GM20431 (cell line): ENCODE results near the gene PIK3CB.
"Not testable (repeated sequence)": the region's sequence is repeated elsewhere in the genome, so short reads cannot be mapped to it uniquely, and the experiment has no call there.

ENCODE experiments used
- in situ Hi-C: fragments of 300-500 bp; cut with MseI, MboI; formaldehyde crosslinking; loops from one replicate; pipeline ENCODE4 v1.15.0; 2020; ENCODE audit warnings: low sequenced_read_pairs; ENCODE audit not compliant: unreplicated experiment

Gene PIK3CB

GRCh38 chr3:138768946-138769345 is 65.8 kb downstream of the PIK3CB start:
- in situ Hi-C loops: no loop called here

- in situ Hi-C loops: no loop called here
Observed at GRCh38 chr3:138768125-138768524, 66.6 kb downstream of the PIK3CB start.

GRCh38 chr3:138767498-138768104 is 67.1 kb downstream of the PIK3CB start:
- in situ Hi-C loops: no loop called here

GRCh38 chr3:138761002-138761401 is 73.7 kb downstream of the PIK3CB start:
- in situ Hi-C loops: no loop called here

- in situ Hi-C loops: no loop called here
Observed at GRCh38 chr3:138748190-138748589, 86.5 kb downstream of the PIK3CB start.

- in situ Hi-C loops: no loop called here
Observed at GRCh38 chr3:138747225-138747624, 87.5 kb downstream of the PIK3CB start.

- in situ Hi-C loops: no loop called here
Observed at GRCh38 chr3:138740072-138740471, 94.7 kb downstream of the PIK3CB start.

GRCh38 chr3:138732456-138732855 is 102.3 kb downstream of the PIK3CB start:
- in situ Hi-C loops: no loop called here

- in situ Hi-C loops: no loop called here
Observed at GRCh38 chr3:138726946-138727730, 107.6 kb downstream of the PIK3CB start.

GRCh38 chr3:138726042-138726441 is 108.7 kb downstream of the PIK3CB start:
- in situ Hi-C loops: not testable (repeated sequence)

- in situ Hi-C loops: no loop called here
Observed at GRCh38 chr3:138725116-138725515, 109.6 kb downstream of the PIK3CB start.

GRCh38 chr3:138724443-138724842 is 110.3 kb downstream of the PIK3CB start:
- in situ Hi-C loops: no loop called here

- in situ Hi-C loops: no loop called here
Observed at GRCh38 chr3:138718849-138719248, 115.9 kb downstream of the PIK3CB start.

GRCh38 chr3:138717348-138717747 is 117.4 kb downstream of the PIK3CB start:
- in situ Hi-C loops: no loop called here

GRCh38 chr3:138712086-138712485 is 122.6 kb downstream of the PIK3CB start:
- in situ Hi-C loops: no loop called here

- in situ Hi-C loops: no loop called here
Observed at GRCh38 chr3:138705675-138706074, 129.1 kb downstream of the PIK3CB start.

GRCh38 chr3:138696666-138697370 is 137.9 kb downstream of the PIK3CB start:
- in situ Hi-C loops: loop anchor here (10.0 kb wide), 1 partner anchor 218 kb away; no protein-coding TSS in a partner anchor

- in situ Hi-C loops: loop anchor here (10.0 kb wide), 1 partner anchor 220 kb away; no protein-coding TSS in a partner anchor
Observed at GRCh38 chr3:138694287-138695007, 140.3 kb downstream of the PIK3CB start.

- in situ Hi-C loops: loop anchor here (10.0 kb wide), 1 partner anchor 223 kb away; no protein-coding TSS in a partner anchor
Observed at GRCh38 chr3:138692152-138692551, 142.6 kb downstream of the PIK3CB start.

- in situ Hi-C loops: loop anchor here (10.0 kb wide), 1 partner anchor 223 kb away; no protein-coding TSS in a partner anchor
Observed at GRCh38 chr3:138691351-138691750, 143.4 kb downstream of the PIK3CB start.
